Measurements from ENCODE around the gene HDAC1. TPM values are rescaled to one million over a fixed set of nuclear protein-coding genes. Genes with fewer than 3 reads are reported as not detected.

HDAC1 gene
- total and polyA plus RNA-seq, 2 of the 13 experiments (the other 11 are each of a cell fraction or from before 2014, with no cell fraction given): 93.5 to 189 TPM

- TF ChIP-seq USF2 (IDR thresholded peaks at IDR 0.05; ENCODE audit: low read depth, low read length): no peak
- TF ChIP-seq USF2 (CRISPR knock-in tag; IDR thresholded peaks at IDR 0.05; ENCODE audit: borderline replicate concordance): no peak
- no peak for TF ChIP-seq SP2 (CRISPR knock-in tag; IDR thresholded peaks at IDR 0.05)
- no peak for TF ChIP-seq ZNF24 (IDR thresholded peaks at IDR 0.05)
- TF ChIP-seq HNF1B (CRISPR knock-in tag; IDR thresholded peaks at IDR 0.05): no peak
- TF ChIP-seq YEATS2 (CRISPR knock-in tag; IDR thresholded peaks at IDR 0.05; ENCODE audit: borderline replicate concordance): no peak; the same call in 1 of the 2 replicates
- TF ChIP-seq TP53 (CRISPR knock-in tag; conservative IDR thresholded peaks at IDR 0.05): no peak
- TF ChIP-seq RFX3 (CRISPR knock-in tag; IDR thresholded peaks at IDR 0.05): no peak
- no peak for TF ChIP-seq NFATC3 (CRISPR knock-in tag; IDR thresholded peaks at IDR 0.05)
- TF ChIP-seq MBNL3 (CRISPR knock-in tag; conservative IDR thresholded peaks at IDR 0.05): no peak
- no peak for TF ChIP-seq LCORL (IDR thresholded peaks at IDR 0.05)
- TF ChIP-seq LCORL (CRISPR knock-in tag; IDR thresholded peaks at IDR 0.05): 0 out of 2 replicates have a peak, but pooled peaks have one; percentile 25
- TF ChIP-seq ZNF446 (CRISPR knock-in tag; IDR thresholded peaks at IDR 0.05): no peak
- no peak for TF ChIP-seq ZNF101 (CRISPR knock-in tag; IDR thresholded peaks at IDR 0.05; ENCODE audit: borderline replicate concordance, low read depth)
- TF ChIP-seq CHCHD3 (CRISPR knock-in tag; IDR thresholded peaks at IDR 0.05): no peak
- TF ChIP-seq RFX5 (IDR thresholded peaks at IDR 0.05; ENCODE audit: low read depth, low read length): no peak
- TF ChIP-seq ZNF281 (CRISPR knock-in tag; IDR thresholded peaks at IDR 0.05; ENCODE audit: borderline replicate concordance): peak; percentile 69; the same call in 1 of the 2 replicates
- no peak for TF ChIP-seq MEIS1 (CRISPR knock-in tag; IDR thresholded peaks at IDR 0.05; ENCODE audit: borderline replicate concordance)
- peak; percentile 25; the same call in 1 of the 2 replicates for TF ChIP-seq EED (CRISPR knock-in tag; IDR thresholded peaks at IDR 0.05)
- TF ChIP-seq SOX6 (IDR thresholded peaks at IDR 0.05): no peak
- TF ChIP-seq SOX6 (CRISPR knock-in tag; IDR thresholded peaks at IDR 0.05): peak; percentile 80
- TF ChIP-seq EP300 (IDR thresholded peaks at IDR 0.05; ENCODE audit: low read depth in 2 of 2, low read length in 2 of 2): no peak
- TF ChIP-seq EP300 (CRISPR knock-in tag; IDR thresholded peaks at IDR 0.05; ENCODE audit: borderline replicate concordance): no peak
- no peak for TF ChIP-seq POLR2AphosphoS2 (IDR thresholded peaks at IDR 0.05; ENCODE audit: low read depth, low read length)
- no peak for TF ChIP-seq ZNF432 (CRISPR knock-in tag; IDR thresholded peaks at IDR 0.05; ENCODE audit: borderline replicate concordance)
- TF ChIP-seq KDM2A (CRISPR knock-in tag; IDR thresholded peaks at IDR 0.05; ENCODE audit: borderline replicate concordance, low read depth): no peak
Measured at GRCh38 chr1:32337855-32338636, 46.2 kb downstream of the HDAC1 start (continued).

Measured in HepG2 (cell line).